Measurements from ENCODE around the gene DCST1.

GRCh38 chr1:155082301-155083051 is 48.9 kb downstream of the DCST1 start:
- TF ChIP-seq EZH2 (IDR thresholded peaks at IDR 0.05; ENCODE audit: borderline replicate concordance, low read length) = no peak
- TF ChIP-seq CTCF (conservative IDR thresholded peaks at IDR 0.05 in 1 of 2, IDR thresholded peaks at IDR 0.05 in 1 of 2; ENCODE audit: extremely low read depth in 1 of 2, insufficient read depth in 1 of 2, low read depth in 1 of 2, low read length in 2 of 2) = no peak

Measured in mammary epithelial cell (primary cell).